Stimulated activated CD4-positive, alpha-beta T cell treated with anti-CD3 and anti-CD28 coated beads, Interleukin-2, amount 100 ng/mL, for 48 hours (primary cell): ENCODE results near the gene NR6A1.

Experiments used
- DNase-seq, 2 donors: peaks; one replicate each; pipeline ENCODE4 v3.0.0-alpha.2; 2020

The NR6A1 gene

DNA sequence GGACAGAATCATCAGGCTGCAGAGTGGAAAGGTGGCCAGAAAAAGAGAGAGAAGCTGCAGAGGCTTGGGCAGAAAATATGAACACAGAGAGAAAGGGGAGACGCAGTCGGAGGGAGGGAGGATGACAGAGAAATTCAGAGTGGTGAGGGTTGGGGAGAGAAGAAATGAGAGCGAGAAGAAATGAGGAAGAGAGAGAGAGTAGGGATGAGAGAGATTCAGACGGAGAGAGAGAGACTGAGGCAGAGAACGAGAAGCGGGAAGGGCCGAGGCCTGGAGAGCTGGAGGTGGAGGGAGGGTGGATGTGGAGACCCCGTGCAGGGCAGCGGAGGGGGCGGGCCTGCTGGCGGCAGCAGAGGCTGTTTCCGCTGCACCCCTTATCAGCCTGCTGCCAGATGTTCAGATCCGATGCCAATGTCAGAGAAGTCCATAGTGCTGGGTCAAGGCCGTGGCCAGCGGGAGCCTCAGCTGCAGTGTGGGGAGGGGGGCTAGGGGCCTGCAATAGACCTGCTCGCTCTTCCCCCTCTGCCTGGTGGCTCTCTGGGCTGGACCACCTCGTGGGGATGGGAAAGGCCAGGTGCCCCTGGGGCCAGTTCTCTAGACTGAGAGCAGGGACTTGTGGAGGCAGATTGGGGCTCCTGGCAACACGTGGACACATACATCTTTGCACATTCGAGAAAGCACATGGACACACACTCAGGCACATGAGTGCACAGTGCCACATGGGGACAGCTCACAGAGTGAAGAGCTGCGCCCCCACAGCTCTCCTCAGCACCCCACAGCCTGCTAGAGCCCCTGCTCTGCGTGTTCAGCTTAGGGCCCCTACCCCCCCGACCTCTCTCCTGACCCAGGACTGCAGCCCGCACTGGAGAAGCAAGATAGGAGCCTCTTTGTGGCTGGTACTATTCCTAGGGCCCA lies 259.0 kb downstream of the NR6A1 start:
- no peak for DNase-seq

GRCh38 chr9:124511426-124511840 lies 259.7 kb downstream of the NR6A1 start:
- no peak for DNase-seq

DNA sequence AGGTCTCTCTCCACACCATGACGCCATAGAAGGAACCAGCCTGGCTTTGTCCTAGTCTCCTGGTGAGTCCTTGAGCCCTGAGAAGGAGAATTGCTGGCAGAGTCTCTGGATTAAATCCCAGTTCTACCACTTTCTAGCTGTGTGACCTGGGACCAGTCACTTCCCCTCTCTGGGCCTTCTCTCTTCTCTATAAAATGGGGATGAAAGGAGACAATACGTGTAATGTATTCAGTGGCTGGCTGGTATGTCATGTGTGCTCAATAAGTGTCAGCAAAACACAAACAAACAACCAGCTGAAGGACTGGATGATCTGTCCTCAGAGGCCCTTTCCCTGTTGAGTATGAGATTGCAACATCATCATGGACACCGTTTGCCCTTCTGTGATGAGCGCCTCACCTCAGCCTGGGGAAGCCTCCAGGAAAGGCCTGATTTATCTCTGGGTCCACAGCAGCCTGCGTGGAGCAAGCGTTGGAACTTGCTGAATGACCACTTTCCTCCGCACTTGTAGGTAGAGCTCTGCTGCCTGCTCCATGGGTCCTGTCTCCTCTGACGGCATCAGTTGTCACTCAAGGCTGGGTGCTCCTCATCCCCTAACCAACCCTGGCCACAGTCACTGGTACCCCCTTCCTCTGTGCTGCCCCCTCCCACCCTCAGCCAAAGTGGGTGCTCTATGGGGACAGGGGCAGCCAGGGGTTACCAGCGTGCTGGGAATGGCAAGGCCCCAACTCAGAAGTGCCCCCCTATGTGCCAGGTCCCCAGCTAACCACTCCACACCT lies 260.3 kb downstream of the NR6A1 start:
- DNase-seq: no peak

GRCh38 chr9:124507880-124508423 lies 263.2 kb downstream of the NR6A1 start:
- DNase-seq: no peak

GRCh38 chr9:124506931-124507879 lies 263.9 kb downstream of the NR6A1 start, which contains the start of gene NR5A1:
Gene NR5A1, minus strand, starts transcription at chr9:124507399. Its CDS starts 4,004 bp downstream, at chr9:124503395.
- DNase-seq: no peak

DNA sequence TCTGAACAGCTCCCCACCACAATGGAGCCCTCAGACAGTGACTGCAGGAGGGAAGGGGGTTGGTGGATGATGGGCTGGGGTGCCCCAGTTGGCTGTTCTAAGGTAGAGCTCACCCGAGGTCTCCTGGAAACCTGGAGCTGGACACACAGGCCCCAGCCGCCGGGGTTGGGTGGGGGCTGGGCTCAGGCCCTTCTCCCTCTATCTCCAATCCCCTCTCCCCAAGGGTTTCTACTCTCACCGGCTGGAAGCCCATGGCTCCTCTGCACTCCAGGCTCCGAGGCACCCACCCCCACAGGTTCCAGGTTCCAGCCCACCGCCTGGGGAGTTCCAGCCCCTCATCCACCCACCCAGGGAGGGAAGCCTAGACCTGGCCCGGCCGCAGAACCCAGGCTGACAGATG lies 264.7 kb downstream of the NR6A1 start:
- no peak for DNase-seq

- DNase-seq: no peak
Measured at GRCh38 chr9:124505901-124506346, 265.2 kb downstream of the NR6A1 start.

GRCh38 chr9:124505006-124505900 lies 265.9 kb downstream of the NR6A1 start:
- DNase-seq: no peak

DNA sequence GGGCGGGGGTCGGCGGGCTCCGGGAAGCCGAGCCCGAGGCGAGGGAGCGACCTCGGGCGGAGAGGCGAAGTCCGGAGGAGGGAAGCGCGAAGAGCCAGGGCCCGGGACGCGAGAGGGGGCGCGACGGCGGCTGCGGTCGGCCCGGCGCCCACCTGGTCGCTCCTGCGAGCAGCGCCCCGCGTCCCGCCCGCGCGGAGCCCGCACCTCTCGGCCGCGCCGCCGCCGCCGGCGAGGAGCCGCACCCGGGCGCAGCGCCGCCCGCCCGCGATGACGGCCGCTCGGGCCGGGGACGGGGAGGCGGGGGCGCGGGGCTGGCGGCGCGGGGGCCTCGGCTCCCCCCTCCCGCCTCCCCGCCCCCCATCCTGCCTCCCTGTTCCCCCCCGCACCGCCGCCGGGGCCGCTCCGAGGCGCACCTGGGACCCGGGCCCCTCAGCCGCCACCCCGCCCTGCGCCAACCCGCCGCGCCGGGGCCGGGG lies 266.5 kb downstream of the NR6A1 start:
- no peak for DNase-seq

- no peak for DNase-seq
Measured at GRCh38 chr9:124503713-124504529, 267.2 kb downstream of the NR6A1 start.

GRCh38 chr9:124502711-124503702 lies 268.1 kb downstream of the NR6A1 start:
- DNase-seq: no peak

DNA sequence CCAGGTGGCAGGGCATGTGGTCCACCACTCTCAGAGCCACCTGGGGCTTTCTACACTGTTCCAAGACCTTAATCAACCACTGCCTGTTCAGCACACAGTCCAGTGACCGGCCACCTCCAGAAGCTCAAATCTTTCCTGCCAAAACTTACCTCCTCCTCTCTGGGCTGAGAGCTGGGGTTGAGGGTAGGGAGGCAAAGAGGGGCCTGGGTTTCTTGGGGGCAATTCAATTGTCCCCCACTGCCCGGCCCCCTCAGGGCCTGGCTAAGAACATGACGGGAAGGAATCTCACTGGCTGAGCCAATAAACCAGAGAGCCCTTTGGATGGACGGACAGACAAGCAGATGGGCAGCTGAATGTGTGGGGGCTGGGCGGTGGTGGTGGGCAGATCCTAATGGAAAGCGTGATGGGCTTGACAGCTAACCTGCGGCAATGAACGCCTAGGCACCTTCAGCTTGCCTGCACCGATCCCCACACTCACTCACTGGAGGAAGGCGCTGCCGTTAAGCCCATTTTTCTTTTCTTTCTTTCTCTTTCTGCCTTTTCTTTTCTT lies 269.3 kb downstream of the NR6A1 start:
- no peak for DNase-seq

- no peak for DNase-seq
Measured at GRCh38 chr9:124500796-124501611, 270.1 kb downstream of the NR6A1 start.

DNA sequence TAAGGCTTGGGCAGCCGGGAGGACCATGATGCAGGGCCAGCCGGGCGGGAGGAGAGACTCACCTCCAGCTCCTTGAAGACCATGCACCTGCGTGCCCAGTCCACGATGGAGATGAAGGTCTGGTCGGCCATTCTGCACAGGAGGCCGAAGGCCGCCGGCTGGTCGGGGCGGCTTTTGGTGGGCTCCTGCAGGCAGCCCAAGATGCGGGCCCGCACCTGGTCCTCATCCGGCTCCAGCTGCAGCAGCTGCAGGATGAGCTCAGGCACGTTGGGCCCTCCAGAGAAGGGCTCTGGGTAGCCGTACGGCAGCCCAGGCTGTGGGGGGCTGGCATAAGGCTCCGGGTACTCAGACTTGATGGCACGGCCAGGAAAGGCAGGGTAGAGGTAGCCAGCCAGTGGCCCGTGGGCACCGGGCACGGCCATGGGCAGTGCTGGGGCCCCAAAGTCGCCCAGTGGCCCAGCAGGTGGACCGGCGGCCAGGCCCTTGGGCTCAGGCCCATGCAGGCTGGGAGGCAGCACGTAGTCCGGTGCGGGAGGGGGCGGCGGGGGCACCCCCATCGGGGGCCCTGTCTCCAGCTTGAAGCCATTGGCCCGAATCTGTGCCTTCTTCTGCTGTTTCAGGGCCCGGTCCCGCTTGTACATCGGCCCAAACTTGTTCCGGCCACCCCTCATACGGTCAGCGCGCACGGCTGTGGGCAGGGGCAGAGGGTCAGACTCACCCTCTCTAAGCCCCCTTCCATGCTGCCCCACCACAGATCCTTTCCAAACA lies 270.9 kb downstream of the NR6A1 start:
- DNase-seq: no peak

GRCh38 chr9:124499216-124499615 lies 271.9 kb downstream of the NR6A1 start:
- DNase-seq: no peak

DNA sequence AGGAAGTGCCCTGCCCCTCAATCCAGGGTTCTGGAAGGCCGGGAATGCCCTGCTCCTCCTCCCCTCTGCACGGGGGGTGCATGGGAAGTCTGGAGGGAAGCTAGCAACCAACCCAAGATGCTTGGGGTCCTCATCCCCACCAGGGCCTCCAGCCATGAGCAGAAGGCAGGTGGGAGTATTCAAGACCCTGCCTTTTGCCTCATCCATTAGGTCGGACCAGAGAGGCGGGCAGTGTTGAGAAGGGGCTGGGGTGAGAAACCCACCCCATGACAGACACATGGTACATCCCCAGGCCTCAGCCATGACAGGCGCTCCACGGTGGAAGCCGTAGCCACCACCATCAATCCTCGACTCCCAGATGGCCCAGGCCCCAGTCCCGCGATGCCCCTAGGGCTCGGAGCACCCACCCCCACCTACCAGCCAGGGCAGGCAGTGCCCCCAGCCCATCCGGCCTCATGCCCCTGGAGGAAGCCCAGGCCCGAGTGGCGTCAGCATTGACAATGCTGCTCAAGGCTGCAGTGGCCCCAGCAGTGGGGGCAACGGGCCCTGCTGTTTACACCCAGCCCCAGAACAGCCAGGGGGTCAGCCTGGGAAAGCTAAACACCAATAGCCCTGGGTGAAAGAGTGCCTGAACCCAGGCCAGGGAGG lies 272.5 kb downstream of the NR6A1 start:
- DNase-seq: no peak
